AG04449 (cell line): ENCODE results near the gene RTL5.

Source experiments
- CTCF ChIA-PET: fragments of 350-600 bp; formaldehyde crosslinking; extraction: SDS; loops from one replicate; lab custom pipeline; 2021; ENCODE audit warnings: antibody characterized with exemption; lab: Yijun Ruan, JAX
- POLR2A ChIA-PET: fragments of 400-600, 350-600 bp; formaldehyde crosslinking; extraction: SDS; loops from one replicate; lab custom pipeline; 2020; ENCODE audit warnings: antibody characterized with exemption, inconsistent platforms; lab: Yijun Ruan, JAX
- DNase-seq: peaks from one replicate; pipeline ENCODE4 v3.0.0-alpha.2; 2010; ENCODE audit warnings: low read depth, low spot score
- H3K4me3 ChIP-seq: 2 replicates; pipeline ENCODE4 v1.5.1; 2011; ENCODE audit warnings: low read depth, mild to moderate bottlenecking, control low read depth, low read length
- CTCF ChIP-seq: IDR thresholded peaks from one replicate; pipeline ENCODE4 v1.5.1; 2011; ENCODE audit warnings: mild to moderate bottlenecking, moderate library complexity, low read length, control low read depth, inconsistent platforms; ENCODE audit not compliant: insufficient read depth; ENCODE audit errors: missing control alignments

The RTL5 gene

GRCh38 chrX:72126539-72127140 is 5.1 kb downstream of the RTL5 start:
- DNase-seq = peak; percentile 40
- H3K4me3 ChIP-seq = no peak overlapping the region
- CTCF ChIA-PET = interaction anchor here (0.6 to 10.8 kb wide), 19 partner anchors 10 to 256 kb away, joined by 3 to 155 read pairs (median 4); partner anchors contain the start of gene NHSL2
- TF ChIP-seq CTCF = peak; percentile 77
- POLR2A ChIA-PET = no interaction called here

- no peak for DNase-seq
- CTCF ChIA-PET = interaction anchor here (0.6 to 10.8 kb wide), 14 partner anchors 18 to 266 kb away, joined by 3 to 155 read pairs (median 5); partner anchors contain the start of gene NHSL2
- no peak for TF ChIP-seq CTCF
- no peak overlapping the region for H3K4me3 ChIP-seq
- POLR2A ChIA-PET = no interaction called here
Measured at GRCh38 chrX:72126048-72126415, 5.7 kb downstream of the RTL5 start.

- CTCF ChIA-PET = interaction anchor here (1.0 to 10.8 kb wide), 9 partner anchors 10 to 266 kb away, joined by 3 to 155 read pairs (median 6); no protein-coding TSS in a partner anchor
- H3K4me3 ChIP-seq = no peak overlapping the region
- DNase-seq = no peak
- POLR2A ChIA-PET = no interaction called here
- no peak for TF ChIP-seq CTCF
Measured at GRCh38 chrX:72125331-72126047, 6.2 kb downstream of the RTL5 start.

- no peak for TF ChIP-seq CTCF
- H3K4me3 ChIP-seq = no peak overlapping the region
- ChIA-PET POLR2A (no interaction called here), CTCF (interaction anchor here (1.0 to 10.8 kb wide), 7 partner anchors 9 to 254 kb away, joined by 3 to 155 read pairs (median 4); no protein-coding TSS in a partner anchor)
- no peak for DNase-seq
Measured at GRCh38 chrX:72124540-72125201, 7.0 kb downstream of the RTL5 start.

GRCh38 chrX:72123471-72124185 is 8.1 kb downstream of the RTL5 start:
- H3K4me3 ChIP-seq = no peak overlapping the region
- ChIA-PET POLR2A (no interaction called here), CTCF (interaction anchor here (1.2 to 10.8 kb wide), 3 partner anchors 81 to 126 kb away, joined by 3 to 155 read pairs (median 40); no protein-coding TSS in a partner anchor)
- TF ChIP-seq CTCF = no peak
- peak; percentile 12 for DNase-seq
